IPS DF 4.7 (cell line): Measurements from ENCODE around the gene NFXL1.
A peak's percentile ranks its signal among the peaks of the same experiment; 100 is the strongest.

ENCODE experiments used
- DNase-seq: peaks from one replicate; pipeline ENCODE4 v3.0.0-alpha.2; 2013; ENCODE audit warnings: low spot score; ENCODE audit errors: extremely low read depth

The NFXL1 gene

DNA sequence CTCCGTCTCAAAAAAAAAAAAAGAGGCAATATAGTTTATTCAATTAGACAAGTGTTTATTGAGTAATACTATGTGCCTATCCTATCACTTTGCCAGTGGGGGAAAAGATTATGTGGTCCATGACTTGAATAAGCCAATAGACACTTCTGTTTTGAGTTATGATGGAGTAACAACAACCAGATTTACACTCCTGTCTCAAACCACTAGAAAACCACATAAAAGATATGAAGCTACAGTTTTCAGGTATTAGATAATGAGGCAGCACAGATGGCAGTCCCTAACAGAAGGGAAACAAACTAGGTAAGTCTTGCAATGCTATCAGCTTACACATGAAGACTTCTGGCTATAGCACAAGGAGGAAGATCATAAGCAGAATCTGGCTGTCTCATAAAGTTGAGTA lies 22.5 kb downstream of the NFXL1 start:
- no peak for DNase-seq

DNA sequence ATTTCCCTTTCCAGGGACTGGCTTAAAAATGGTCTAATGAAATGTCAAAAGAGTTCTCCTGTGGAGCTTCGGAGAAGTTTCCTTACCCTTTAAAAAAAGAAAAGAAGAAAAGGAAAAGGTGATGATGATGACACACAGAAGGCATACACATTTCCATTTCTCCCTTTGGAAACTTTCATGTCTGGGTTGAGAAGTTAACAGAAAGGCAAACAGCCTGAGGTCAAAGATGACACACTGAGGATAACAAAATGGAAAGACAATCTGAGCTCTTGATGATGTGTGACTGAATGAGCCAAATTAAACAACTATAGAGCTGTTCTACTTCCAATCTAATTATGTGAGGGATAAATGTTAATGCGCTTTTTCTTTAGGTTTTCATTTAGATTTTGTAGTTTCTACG lies 32.2 kb downstream of the NFXL1 start:
- no peak for DNase-seq

DNA sequence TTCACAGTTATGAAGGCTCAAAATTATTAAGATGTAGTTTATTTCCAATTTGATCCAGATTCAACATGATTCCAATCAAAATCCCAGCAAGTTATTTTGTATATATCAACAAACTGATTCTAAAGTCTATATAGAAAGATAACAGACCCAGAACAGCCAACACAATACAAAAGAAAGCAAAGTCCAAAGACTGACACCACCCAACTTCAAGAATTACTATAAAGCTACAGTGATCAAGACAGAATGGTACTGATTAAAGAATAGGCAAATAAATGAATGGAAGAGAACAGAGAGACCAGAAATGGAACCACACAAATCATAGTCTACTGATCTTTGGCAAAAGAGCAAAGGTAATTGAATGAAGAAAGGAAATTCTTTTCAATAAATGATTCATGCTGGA lies 34.9 kb downstream of the NFXL1 start:
- DNase-seq: no peak

DNA sequence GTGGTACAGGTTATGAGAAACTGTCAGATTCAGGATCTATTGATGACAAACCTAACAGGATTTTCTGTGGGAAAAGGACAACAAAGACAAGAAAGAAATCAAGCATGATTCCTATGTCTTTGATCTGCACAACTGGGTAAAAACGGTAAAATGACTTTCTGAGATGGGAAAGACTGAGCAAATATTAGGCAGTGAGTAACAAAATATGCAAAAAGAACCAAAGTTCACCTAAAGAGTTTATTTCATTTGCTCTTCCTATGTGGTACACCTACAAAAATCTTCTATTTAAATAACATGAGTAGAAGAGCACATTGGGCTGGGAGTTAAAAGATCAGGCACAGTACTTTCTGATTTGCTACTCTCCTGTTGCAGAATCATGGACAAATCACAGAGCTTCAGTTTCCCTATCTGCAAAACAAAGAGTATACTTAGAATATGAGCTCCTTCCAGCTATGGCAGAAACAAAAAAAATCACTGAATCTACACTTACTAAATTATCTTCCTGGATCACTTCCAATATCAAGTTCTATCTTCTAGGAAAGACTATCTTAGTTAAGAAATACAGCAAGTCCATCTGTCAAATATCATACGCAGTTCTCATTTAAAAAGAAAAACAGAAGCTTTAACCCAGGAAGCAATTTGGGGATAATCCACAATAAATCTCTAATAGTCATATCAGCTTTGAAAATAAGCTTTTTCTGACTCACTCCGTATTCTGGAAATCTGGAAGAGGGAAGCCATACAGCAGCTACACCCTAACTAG lies 37.4 kb downstream of the NFXL1 start:
- DNase-seq: no peak

DNA sequence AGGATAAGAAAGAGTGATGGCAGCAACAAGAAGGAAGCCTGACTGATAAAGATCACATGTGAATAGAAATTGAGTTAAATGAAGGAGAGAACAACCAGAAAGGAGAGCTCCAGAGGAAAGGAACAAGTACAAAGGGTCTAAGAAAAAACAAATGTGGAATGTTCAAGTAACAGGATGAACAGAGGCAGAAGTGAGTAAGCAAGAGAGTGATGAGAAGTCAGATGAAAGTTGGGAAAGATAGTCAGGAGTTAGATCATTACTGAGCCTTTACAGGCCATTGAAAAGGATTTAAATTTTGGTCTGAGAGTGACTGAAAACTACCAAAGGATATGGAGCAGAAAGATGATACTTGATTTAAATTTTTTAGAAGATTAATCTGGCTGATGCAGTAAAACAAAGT lies 38.1 kb downstream of the NFXL1 start:
- DNase-seq: no peak

DNA sequence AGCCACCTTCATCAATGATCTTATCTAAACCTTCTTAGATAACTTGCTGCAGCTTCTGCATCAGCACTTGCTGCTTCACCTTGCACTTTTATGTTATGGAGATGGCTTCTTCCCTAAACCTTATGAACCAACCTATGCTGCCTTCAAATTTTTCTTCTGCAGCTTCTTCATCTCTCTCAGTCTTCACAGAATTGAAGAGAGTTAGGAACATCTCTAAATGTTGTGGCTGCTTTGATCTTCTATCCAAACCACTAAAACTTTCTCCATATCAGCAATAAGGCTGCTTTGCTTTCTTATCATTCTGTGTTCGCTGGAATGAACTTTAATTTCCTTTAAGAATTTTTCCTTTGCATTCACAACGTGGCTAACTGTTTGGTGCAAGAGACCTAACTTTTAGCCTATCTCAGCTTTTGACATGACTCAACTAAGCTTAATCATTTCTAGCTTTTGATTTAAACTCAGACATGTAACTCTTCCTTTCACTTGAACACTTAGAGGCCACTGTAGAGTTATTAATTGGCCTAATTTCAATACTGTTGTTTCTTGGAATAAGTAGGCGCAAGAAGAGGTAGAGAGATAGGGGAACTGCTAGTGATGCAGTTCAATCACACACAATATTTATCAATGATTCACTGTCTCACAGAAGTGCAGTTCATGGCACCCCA lies 40.4 kb downstream of the NFXL1 start:
- DNase-seq: no peak

DNA sequence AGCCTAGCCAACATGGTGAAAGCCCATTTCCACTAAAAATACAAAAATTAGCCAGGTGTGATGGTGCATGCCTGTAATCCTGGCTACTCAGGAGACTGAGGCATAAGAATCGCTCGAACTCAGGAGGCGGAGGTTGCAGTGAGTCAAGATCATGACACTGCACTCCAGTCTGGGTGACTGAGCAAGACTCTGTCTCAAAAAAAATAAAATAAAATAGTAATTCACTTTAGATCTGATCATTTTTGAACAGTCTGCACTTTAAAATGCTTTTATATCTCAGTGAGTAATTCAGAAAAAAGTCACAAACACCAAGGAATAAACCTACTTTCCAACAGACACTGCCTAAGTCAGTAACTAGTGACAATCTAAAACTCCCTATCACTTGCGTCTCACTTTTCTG lies 50.9 kb downstream of the NFXL1 start:
- DNase-seq: no peak

DNA sequence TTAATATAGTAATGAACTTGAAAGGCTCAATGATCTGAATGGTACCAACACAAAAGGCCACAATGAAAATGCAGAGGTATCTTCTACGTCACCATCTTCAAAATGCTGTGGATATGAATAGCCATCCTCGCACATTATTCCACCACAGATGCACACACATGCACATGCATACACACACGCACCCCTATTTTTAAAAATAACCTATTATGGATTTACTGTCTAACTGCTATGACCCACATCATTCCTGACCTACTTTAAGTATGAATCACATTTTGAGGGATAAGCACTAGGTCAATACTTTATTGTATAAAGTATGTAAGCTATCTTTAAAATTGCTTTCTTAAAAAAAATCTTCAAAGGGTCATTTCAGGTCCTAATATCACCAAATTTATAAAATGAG lies 52.1 kb downstream of the NFXL1 start:
- DNase-seq: no peak

DNA sequence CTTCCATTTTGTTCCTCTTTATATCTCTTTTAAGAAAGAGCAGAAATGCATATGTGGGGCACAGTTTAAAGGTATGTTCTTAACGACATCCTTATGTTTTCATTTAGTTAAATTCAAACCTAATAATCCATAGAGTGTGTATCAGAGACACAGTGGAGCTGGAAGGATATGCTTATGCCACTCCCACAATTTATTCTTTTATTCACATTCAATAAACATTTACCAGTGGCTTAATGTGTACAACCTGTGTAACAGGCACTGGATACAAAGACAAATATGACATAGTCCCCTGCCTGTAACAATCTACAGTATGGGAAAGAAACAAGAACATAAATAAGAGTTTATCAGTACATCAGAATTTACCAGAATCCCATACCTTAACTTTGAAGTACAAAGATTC lies 54.1 kb downstream of the NFXL1 start:
- DNase-seq: no peak

DNA sequence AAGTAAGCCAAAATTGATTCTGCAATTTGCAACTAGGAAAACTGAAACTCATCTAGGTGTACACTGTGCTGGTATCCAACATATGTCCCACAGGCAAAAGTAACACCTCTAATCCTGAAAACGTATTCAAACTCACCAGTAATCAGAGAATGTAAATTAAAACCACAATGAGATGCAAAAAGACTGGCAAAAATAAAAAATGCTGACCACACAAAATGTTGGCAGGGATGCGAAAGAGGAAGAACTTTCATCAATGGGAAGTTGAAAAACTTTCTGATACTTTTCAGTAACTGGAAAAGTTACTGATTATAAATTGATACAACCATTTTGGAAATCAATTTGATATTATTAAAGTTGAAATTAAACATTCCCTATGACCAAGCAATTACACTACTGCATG lies 56.4 kb downstream of the NFXL1 start:
- DNase-seq: no peak

DNA sequence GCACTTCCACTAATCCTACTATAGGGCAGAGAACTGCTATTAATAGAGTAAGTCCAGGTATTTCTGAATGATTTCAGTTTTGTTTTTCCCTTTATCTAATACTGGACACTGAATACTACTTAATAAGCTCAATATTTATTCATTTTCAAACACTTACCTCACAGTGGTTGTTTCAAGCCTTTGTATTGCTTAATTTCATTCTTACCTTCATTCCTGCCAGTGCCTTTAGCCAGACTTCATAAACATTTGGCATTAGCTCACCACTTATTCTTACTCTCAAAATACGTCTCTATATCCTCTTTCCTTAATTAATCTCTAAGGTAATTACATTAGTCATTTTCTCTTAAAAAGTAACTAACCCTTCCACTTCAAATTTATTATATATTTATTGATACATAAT lies 57.7 kb downstream of the NFXL1 start:
- DNase-seq: no peak

DNA sequence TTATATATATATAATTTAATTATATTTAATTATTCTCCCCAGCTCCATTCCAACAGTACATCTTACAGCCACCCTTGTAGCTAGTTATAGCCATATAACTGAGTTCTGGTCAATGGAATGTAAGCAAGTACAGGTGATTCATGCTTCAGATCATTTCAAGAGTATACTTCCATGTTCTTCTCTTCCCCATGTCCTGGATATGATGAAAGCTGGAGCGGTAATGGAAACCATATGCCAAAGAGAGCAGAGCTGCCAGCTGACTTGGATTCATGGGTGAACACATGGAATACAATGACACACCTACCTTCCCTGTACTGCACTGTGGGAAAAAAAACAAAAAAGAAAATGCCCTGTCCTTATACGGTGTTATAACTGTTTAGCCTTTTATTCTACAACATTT lies 59.0 kb downstream of the NFXL1 start:
- no peak for DNase-seq

DNA sequence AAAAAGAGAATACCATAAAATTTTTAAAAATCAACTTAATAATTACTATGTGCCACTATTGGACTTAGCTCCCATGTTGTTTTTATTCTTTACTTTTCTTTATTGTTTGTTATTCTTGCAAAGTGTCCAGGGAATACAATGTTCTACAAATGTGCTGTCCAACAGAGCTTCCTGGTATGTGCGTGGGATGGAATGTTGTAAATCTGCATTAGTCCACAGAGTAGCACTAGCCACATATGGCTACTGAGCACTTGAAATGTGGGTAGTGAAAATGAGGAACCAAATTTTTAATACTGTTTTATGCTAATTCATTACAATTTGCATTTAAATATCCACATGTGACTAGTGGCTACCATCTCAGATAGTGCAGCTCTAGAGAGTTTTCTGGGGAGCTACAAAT lies 62.2 kb downstream of the NFXL1 start:
- no peak for DNase-seq

DNA sequence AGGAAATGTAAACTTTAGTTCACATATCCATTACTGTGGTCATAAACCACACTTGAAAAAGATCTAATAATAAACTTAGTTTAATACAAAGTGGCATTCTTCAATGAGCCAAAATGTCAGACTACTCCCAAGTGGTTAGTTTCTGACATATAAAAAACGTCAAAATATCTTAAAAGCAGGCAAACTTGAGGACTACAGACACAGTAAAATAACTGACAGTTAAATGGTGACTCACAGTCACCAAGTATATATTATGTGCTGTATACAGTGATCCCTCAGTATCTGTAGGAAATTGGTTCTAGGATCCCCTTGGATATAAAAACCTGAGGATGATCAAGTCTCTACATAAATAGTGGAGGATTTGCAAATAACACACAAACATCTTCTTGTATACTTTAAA lies 64.9 kb downstream of the NFXL1 start:
- DNase-seq: no peak

DNA sequence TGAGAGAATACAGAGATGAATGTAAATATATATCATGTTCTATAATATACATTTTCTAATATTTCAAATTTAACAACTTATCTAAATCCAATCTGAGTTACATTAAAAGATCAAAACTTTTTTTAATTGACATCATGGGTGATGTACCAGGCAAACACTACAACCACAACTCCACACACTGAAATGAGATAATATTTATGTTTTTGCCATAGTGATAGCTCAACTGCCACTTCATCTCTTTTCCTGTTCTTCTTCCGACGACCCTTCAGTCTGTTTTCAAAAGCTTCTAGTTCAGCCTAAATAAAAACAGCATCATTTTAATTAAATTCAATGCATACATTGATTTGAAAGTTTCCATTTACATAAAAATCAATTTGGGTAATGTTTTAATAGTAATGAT lies 66.3 kb downstream of the NFXL1 start:
- DNase-seq: no peak

DNA sequence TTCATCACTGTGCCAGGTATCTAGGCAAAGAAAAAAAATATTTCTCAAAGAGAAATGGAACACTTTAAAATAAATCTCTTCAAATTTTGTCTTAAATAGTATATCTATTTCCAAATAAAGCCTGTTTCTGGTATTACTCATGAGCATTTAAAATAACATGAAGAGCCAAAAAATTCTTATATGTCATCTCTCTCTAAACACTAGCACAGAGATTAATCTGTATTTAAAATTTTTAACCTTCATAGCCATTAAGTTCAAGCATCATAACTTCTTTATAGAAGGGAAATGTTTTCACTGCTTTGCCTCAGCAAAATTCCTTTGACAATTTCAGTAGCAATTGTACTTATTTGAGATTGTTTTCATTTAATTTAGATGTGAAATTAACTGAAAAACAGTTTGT lies 71.4 kb downstream of the NFXL1 start:
- no peak for DNase-seq

DNA sequence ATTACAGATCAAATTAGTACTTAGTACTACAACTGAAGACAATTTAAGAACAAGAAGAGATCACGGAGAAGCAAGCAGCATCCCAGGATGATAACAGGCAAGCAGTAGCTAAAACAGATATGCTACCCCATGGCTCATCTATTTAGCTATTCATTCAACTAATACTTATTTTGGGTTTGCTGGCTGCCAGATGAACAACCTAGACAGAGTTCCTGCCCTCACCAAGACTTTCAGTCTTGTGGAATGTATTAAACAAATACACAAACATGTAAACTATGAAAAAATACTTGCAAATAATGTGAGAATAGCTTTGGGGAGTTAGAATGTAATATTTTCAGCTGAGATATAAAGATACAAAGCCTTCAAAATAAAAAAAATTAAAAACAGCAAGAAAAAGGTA lies 74.1 kb downstream of the NFXL1 start:
- no peak for DNase-seq

DNA sequence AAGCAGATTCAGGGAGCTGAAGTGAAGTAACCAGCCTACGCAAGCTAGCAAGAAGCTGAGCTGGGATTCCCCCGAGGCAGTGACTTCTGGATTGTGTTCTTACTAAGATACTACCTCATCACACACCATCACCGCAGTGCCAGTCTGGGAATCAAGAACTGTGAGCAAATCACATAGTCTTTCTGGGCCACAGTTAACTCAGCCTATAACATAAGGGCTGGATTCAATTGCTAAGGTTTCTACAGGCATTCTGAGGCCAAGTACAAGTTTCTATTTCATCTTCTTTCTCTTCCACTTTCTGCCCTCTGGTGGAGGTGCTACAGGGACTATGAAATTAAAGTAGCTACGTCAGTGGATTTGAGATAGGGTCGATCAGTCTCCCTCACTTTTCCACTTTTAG lies 75.1 kb downstream of the NFXL1 start:
- DNase-seq: no peak

DNA sequence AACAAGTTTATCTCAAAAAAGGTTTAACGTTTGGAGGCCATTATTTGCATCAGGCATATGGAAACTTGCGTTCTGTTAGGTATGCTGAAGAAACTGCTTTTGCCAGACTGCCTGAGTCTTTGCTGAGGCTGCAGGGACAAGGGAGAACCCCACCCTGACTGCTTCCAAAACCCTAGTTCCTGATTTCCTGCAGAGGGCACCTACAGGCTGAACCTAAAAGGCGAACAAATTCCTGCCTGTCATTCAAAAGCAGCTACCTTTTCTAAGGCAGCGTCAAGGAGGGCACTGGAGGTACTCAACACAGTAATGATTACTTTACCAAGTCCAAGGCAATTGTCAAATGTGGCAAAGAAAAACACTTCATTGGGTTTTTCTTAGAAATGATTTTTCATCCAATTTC lies 75.9 kb downstream of the NFXL1 start:
- DNase-seq: no peak

DNA sequence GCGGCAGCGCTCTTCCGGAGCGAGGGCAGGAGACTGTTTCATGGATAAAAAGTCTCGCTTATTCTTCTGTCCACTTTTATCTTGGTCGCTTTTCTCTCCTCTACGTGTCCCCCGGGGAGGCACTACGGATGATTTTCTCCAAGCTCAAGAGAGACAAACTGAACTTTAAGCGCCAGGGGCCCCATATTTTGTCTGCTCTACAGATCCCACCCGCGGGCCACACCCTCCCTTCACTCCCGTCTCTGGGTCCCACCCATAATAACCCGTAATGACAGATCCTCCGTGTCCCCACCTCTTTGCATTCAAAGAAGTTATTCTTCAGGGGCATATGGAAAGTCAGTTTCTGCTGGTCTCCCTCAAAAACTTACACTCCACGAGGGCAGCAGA lies 76.5 kb downstream of the NFXL1 start, which contains the start of gene CORIN:
Gene CORIN, minus strand, starts transcription at position 160 of the 387 bp plus-strand sequence. Its CDS starts 118 bp downstream, at position 42.
- DNase-seq: no peak

DNA sequence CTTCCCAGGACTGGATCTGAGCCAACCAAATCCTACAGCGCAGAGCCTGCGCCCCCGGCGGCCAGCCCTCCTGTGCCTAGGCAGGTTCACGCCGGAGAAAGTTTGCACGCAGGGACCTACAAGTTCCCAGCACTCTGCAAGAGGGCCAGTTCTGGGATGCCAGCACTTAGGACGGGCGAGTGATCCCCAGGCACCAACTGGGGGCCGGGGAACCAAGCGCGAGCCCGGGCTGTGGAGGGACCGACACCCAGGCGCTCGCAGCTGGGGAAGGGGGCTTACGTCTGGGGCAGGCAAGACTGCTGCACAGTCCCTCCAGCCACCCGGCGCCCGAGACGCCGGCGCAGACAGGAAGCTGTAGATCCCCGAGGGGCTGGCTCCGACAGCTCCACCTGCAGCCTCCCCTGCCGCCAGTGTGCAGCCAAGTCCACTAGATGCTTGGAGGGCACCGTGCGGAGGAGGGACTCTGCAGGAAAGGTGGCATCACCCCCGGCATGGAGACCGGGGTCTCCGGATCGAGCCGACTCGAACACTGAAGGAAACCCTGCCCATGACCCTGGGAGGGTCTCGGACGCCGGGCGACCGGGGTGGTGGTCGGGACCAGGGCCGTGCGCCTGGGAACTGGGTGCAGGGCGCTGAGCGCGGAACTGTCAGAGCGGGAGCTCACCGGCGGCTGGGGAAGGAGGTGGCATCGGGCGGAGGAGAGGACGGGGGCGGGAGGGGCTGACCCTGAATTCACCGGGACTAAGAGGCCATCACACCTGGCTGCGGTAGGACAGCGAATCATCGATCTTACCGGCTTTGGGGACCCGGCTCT lies 77.1 kb downstream of the NFXL1 start:
- no peak for DNase-seq

DNA sequence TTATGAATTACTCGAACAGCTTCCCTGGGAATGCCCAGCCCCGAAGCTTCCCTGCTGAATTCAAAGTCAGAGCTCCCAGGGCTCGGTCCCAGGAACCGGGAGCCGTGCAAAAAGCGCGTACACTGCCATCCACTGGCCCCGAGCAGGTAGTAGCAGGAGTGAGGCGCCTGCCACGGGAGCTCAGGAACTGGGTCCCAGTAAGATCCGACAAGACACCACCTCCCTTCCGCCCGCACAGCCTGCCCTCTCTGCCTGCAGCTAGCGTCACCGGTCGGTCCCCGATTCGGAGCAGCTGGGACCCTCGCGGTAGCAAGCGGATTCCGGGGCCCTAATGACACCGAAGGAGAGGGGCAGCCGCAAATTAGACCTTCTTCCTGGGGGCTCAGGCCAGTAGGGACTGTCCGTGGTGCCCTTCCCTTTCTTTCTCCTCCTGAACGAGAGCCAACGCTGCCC lies 77.7 kb downstream of the NFXL1 start:
- peak; percentile 68 for DNase-seq
